HepG2 (cell line): Measurements from ENCODE around the gene RGS2. TPM values are rescaled to one million over a fixed set of nuclear protein-coding genes. Genes with fewer than 3 reads are reported as not detected.

Experiments used
- AGO2 ChIP-seq: fragments of 200-400 bp; formaldehyde crosslinking; optimal IDR thresholded peaks from 2 replicates; pipeline ENCODE3; 2017; ENCODE audit warnings: mild to moderate bottlenecking, low read depth, low read length, moderate library complexity
- FOXC1 ChIP-seq: sonication (generic); formaldehyde crosslinking; IDR thresholded peaks from 2 replicates; pipeline ENCODE4 v1.8.0; 2022; ENCODE audit warnings: mild to moderate bottlenecking, missing genetic modification reagents, borderline replicate concordance
- GZF1 ChIP-seq: sonication (generic); formaldehyde crosslinking; IDR thresholded peaks from 2 replicates; pipeline ENCODE4 v1.5.1; 2020; ENCODE audit warnings: mild to moderate bottlenecking, missing genetic modification reagents
- HOXD1 ChIP-seq: sonication (generic); formaldehyde crosslinking; IDR thresholded peaks from 2 replicates; pipeline ENCODE4 v1.5.0; 2020; ENCODE audit warnings: missing genetic modification reagents
- MLX ChIP-seq: IDR thresholded peaks from 2 replicates; pipeline ENCODE4 v1.6.1; 2016
- MXD4 ChIP-seq: IDR thresholded peaks from 2 replicates; pipeline ENCODE4 v1.6.1; 2016; ENCODE audit warnings: mild to moderate bottlenecking, missing biosample characterization, missing genetic modification reagents
- NKX3-1 ChIP-seq: sonication (generic); formaldehyde crosslinking; IDR thresholded peaks from 2 replicates; pipeline ENCODE4 v1.5.0; 2020; ENCODE audit warnings: missing genetic modification reagents
- NONO ChIP-seq, 2 experiments: fragments of 450-650 bp in 1 of 2; sonication (generic) in 1 of 2; formaldehyde crosslinking in 1 of 2; IDR thresholded peaks in 1 of 2; conservative IDR thresholded peaks in 1 of 2; 2 replicates each; pipeline versions ENCODE4 v1.6.1 to v1.8.0; 2017 to 2022; ENCODE audit warnings: mild to moderate bottlenecking in 1 of 2, missing genetic modification reagents in 1 of 2, moderate library complexity in 1 of 2
- NR2C2 ChIP-seq: sonication (generic); formaldehyde crosslinking; IDR thresholded peaks from 2 replicates; pipeline ENCODE4 v1.4.0; 2020; ENCODE audit warnings: missing genetic modification reagents, mild to moderate bottlenecking, moderate library complexity, borderline replicate concordance
- RARA ChIP-seq: IDR thresholded peaks from 2 replicates; pipeline ENCODE4 v1.6.1; 2016; ENCODE audit warnings: missing genetic modification reagents, missing compliant biosample characterization
- RELA ChIP-seq: sonication (generic); formaldehyde crosslinking; IDR thresholded peaks from 2 replicates; pipeline ENCODE4 v1.4.0; 2020; ENCODE audit warnings: missing genetic modification reagents
- TCF7L2 ChIP-seq: IDR thresholded peaks from 2 replicates; pipeline ENCODE4 v1.6.1; 2011; ENCODE audit warnings: mild to moderate bottlenecking, low read depth, low read length, moderate library complexity
- ZBTB39 ChIP-seq: sonication (generic); formaldehyde crosslinking; IDR thresholded peaks from 2 replicates; pipeline ENCODE4 v1.5.0; 2020; ENCODE audit warnings: missing genetic modification reagents
- ZGPAT ChIP-seq: IDR thresholded peaks from 2 replicates; pipeline ENCODE4 v1.6.1; 2016; ENCODE audit warnings: mild to moderate bottlenecking
- ZNF543 ChIP-seq: sonication (generic); formaldehyde crosslinking; IDR thresholded peaks from 2 replicates; pipeline ENCODE4 v1.4.0; 2020; ENCODE audit warnings: mild to moderate bottlenecking, missing genetic modification reagents
- ZNF563 ChIP-seq: sonication (generic); formaldehyde crosslinking; IDR thresholded peaks from 2 replicates; pipeline ENCODE4 v1.8.0; 2022; ENCODE audit warnings: mild to moderate bottlenecking, moderate library complexity, missing genetic modification reagents
- polyA plus RNA-seq, 8 experiments: library from polyadenylated mRNA; depleted of rRNA in 3 of 8; stranded (reverse) in 7 of 8; unstranded in 1 of 8; fragments of >200 nt; fragmentation: Illumina TruSeq in 4 of 8; extraction: Trizol in 4 of 8; gene quantifications; 2 replicates each; pipeline versions ENCODE4 v1.2.1 to v1.2.3, GENCODE V29; 2011 to 2016; ENCODE audit warnings: low read depth in 4 of 8, missing spikeins in 1 of 8, mixed read lengths in 1 of 8; ENCODE audit not compliant: insufficient read depth in 1 of 8
- total RNA-seq, 5 experiments: library from RNA; depleted of rRNA; stranded (reverse); fragments of >200 nt; fragmentation: Illumina TruSeq; extraction: Trizol; gene quantifications; 2 replicates each; pipeline ENCODE4 v1.2.3, GENCODE V29; 2016; ENCODE audit warnings: low read depth in 1 of 5
- TF ChIP-seq, protein P1 (sequence below): sonication (generic); formaldehyde crosslinking; IDR thresholded peaks from 2 replicates; pipeline ENCODE4 v1.4.0; 2020; ENCODE audit warnings: missing genetic modification reagents, mild to moderate bottlenecking, borderline replicate concordance
- TF ChIP-seq, protein P2 (sequence below): sonication (generic); formaldehyde crosslinking; conservative IDR thresholded peaks from 2 replicates; pipeline ENCODE4 v1.4.0; 2020; ENCODE audit warnings: missing genetic modification reagents

RGS2 gene
- total and polyA plus RNA-seq, 2 of the 13 experiments (the other 11 are each of a cell fraction or from before 2014, with no cell fraction given): 0.64 to 1.4 TPM

GRCh38 chr1:192808518-192809306 is at the start of gene RGS2 (continued):
- TF ChIP-seq, protein P1, sequence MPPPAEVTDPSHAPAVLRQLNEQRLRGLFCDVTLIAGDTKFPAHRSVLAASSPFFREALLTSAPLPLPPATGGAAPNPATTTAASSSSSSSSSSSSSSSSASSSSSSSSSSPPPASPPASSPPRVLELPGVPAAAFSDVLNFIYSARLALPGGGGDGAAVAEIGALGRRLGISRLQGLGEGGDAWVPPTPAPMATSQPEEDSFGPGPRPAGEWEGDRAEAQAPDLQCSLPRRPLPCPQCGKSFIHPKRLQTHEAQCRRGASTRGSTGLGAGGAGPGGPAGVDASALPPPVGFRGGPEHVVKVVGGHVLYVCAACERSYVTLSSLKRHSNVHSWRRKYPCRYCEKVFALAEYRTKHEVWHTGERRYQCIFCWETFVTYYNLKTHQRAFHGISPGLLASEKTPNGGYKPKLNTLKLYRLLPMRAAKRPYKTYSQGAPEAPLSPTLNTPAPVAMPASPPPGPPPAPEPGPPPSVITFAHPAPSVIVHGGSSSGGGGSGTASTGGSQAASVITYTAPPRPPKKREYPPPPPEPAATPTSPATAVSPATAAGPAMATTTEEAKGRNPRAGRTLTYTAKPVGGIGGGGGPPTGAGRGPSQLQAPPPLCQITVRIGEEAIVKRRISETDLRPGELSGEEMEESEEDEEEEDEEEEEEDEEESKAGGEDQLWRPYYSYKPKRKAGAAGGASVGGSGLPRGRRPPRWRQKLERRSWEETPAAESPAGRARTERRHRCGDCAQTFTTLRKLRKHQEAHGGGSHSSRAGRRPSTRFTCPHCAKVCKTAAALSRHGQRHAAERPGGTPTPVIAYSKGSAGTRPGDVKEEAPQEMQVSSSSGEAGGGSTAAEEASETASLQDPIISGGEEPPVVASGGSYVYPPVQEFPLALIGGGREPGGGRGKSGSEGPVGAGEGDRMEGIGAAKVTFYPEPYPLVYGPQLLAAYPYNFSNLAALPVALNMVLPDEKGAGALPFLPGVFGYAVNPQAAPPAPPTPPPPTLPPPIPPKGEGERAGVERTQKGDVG (CRISPR knock-in tag): peak; percentile 59; the same call in 1 of the 2 replicates
- TF ChIP-seq NKX3-1 (peak; percentile 83; the same call in 1 of the 2 replicates), AGO2 (no peak), RARA (CRISPR knock-in tag) (0 out of 2 replicates have a peak, but pooled peaks have one; percentile 16), ZGPAT (peak; percentile 93), ZNF563 (peak; percentile 68; the same call in 1 of the 2 replicates), MLX (CRISPR knock-in tag) (peak; percentile 11; the same call in 1 of the 2 replicates), MXD4 (CRISPR knock-in tag) (peak; percentile 55; the same call in 1 of the 2 replicates), GZF1 (CRISPR knock-in tag) (no peak), NR2C2 (CRISPR knock-in tag) (peak; percentile 67), NONO (IDR thresholded peaks at IDR 0.05) (no peak), NONO (CRISPR knock-in tag; conservative IDR thresholded peaks at IDR 0.05) (no peak; the same call in 1 of the 2 replicates), HOXD1 (CRISPR knock-in tag) (no peak; the same call in 1 of the 2 replicates), FOXC1 (CRISPR knock-in tag) (peak; percentile 90), ZBTB39 (no peak), RELA (peak; percentile 28; the same call in 1 of the 2 replicates), TCF7L2 (no peak), ZNF543 (CRISPR knock-in tag) (peak; percentile 89; the same call in 1 of the 2 replicates)
- TF ChIP-seq, protein P2, sequence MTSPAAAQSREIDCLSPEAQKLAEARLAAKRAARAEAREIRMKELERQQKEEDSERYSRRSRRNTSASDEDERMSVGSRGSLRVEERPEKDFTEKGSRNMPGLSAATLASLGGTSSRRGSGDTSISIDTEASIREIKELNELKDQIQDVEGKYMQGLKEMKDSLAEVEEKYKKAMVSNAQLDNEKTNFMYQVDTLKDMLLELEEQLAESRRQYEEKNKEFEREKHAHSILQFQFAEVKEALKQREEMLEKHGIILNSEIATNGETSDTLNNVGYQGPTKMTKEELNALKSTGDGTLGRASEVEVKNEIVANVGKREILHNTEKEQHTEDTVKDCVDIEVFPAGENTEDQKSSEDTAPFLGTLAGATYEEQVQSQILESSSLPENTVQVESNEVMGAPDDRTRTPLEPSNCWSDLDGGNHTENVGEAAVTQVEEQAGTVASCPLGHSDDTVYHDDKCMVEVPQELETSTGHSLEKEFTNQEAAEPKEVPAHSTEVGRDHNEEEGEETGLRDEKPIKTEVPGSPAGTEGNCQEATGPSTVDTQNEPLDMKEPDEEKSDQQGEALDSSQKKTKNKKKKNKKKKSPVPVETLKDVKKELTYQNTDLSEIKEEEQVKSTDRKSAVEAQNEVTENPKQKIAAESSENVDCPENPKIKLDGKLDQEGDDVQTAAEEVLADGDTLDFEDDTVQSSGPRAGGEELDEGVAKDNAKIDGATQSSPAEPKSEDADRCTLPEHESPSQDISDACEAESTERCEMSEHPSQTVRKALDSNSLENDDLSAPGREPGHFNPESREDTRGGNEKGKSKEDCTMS: no peak
